Measurements from ENCODE around the gene CENPN. TPM values are rescaled to one million over a fixed set of nuclear protein-coding genes. Genes with fewer than 3 reads are reported as not detected.

CENPN gene
- total RNA-seq, 1 donor from 2014 or later = 5.9 TPM

GRCh38 chr16:81077076-81077940 lies 70.3 kb downstream of the CENPN start, which contains the start of gene C16orf46:
TSS of gene C16orf46 (minus strand) at chr16:81077238. CDS start at chr16:81063955, 13,283 bp downstream.
- DNase-seq (ENCODE audit: low spot score) = peak; percentile 99

GRCh38 chr16:81080233-81080632 lies 73.2 kb downstream of the CENPN start:
- DNase-seq (ENCODE audit: low spot score) = no peak

GRCh38 chr16:81081014-81081413 lies 74.0 kb downstream of the CENPN start:
- no peak for DNase-seq (ENCODE audit: low spot score)

Other genes starting within 250 kb of the CENPN start
- 24.0 TPM for gene CDYL2, start 202.6 kb upstream of the CENPN start, total RNA-seq
- 39.3 TPM for gene CMC2, start 329 bp upstream of the CENPN start, total RNA-seq
- 36.8 TPM for gene ATMIN, start 28.6 kb downstream of the CENPN start, total RNA-seq
- gene C16orf46, start 70.0 kb downstream of the CENPN start, total RNA-seq = 0.19 TPM
- 39.2 TPM for gene GCSH, start 89.2 kb downstream of the CENPN start, total RNA-seq
- gene BCO1, start 231.5 kb downstream of the CENPN start, total RNA-seq = not detected

Data from mesenteric fat pad (tissue), 1 donor.